NCI-H82 treated with DMSO at 0.1 percent for 48 hours (cell line): Measurements from ENCODE around the gene C1orf146.
"Not testable (repeated sequence)": the region's sequence is repeated elsewhere in the genome, so short reads cannot be mapped to it uniquely, and the experiment has no call there.

Experiments used
- DNase-seq: peaks from one replicate; lab custom pipeline; 2025; ENCODE audit not compliant: unreplicated experiment; lab: John Stamatoyannopoulos, UW

Gene C1orf146

GRCh38 chr1:92217721-92218120 lies at the start of gene C1orf146:
Gene C1orf146, plus strand, starts transcription at chr1:92217915. Its CDS starts 13,506 bp downstream, at chr1:92231421.
- no peak for DNase-seq

GRCh38 chr1:92168657-92169056 lies 49.1 kb upstream of the C1orf146 start:
- DNase-seq = peak; percentile 95

GRCh38 chr1:92169214-92170005 lies 48.3 kb upstream of the C1orf146 start:
- no peak for DNase-seq

- no peak for DNase-seq
These were observed 33.1 kb upstream of the C1orf146 start for GRCh38 chr1:92184632-92185031.

- no peak for DNase-seq
These were observed 31.6 kb upstream of the C1orf146 start for GRCh38 chr1:92186081-92186480.

GRCh38 chr1:92188436-92189255 lies 29.1 kb upstream of the C1orf146 start:
- no peak for DNase-seq

GRCh38 chr1:92191726-92192125 lies 26.0 kb upstream of the C1orf146 start:
- DNase-seq = no peak

GRCh38 chr1:92192246-92192645 lies 25.5 kb upstream of the C1orf146 start:
- peak; percentile 58 for DNase-seq

- no peak for DNase-seq
These were observed 23.2 kb upstream of the C1orf146 start for GRCh38 chr1:92194511-92194910.

GRCh38 chr1:92201973-92202372 lies 15.7 kb upstream of the C1orf146 start:
- DNase-seq = no peak

GRCh38 chr1:92203105-92203504 lies 14.6 kb upstream of the C1orf146 start:
- DNase-seq = no peak

- no peak for DNase-seq
These were observed 7.0 kb upstream of the C1orf146 start for GRCh38 chr1:92210701-92211100.

- no peak for DNase-seq
These were observed 6.5 kb upstream of the C1orf146 start for GRCh38 chr1:92211166-92211565.

GRCh38 chr1:92218559-92218958 lies 844 bp downstream of the C1orf146 start:
- no peak for DNase-seq

- DNase-seq = no peak
These were observed 1.3 kb downstream of the C1orf146 start for GRCh38 chr1:92219028-92219427.

- DNase-seq = no peak
These were observed 10.7 kb downstream of the C1orf146 start for GRCh38 chr1:92228401-92228800.

GRCh38 chr1:92230736-92231135 lies 13.0 kb downstream of the C1orf146 start:
- no peak for DNase-seq

GRCh38 chr1:92240034-92240433 lies 22.3 kb downstream of the C1orf146 start:
- DNase-seq = peak; percentile 26

- no peak for DNase-seq
These were observed 26.7 kb downstream of the C1orf146 start for GRCh38 chr1:92244376-92244775.

- not testable (repeated sequence) for DNase-seq
These were observed 37.0 kb downstream of the C1orf146 start for GRCh38 chr1:92254714-92255113.

GRCh38 chr1:92259350-92259749 lies 41.6 kb downstream of the C1orf146 start:
- no peak for DNase-seq

- DNase-seq = no peak
These were observed 44.8 kb downstream of the C1orf146 start for GRCh38 chr1:92262516-92262915.
